ENCODE results near the gene TDG.

Gene TDG

GRCh38 chr12:103965590-103966504 lies at the start of gene TDG:
TDG (plus strand) TSS chr12:103965872; CDS start chr12:103966038, 166 bp downstream.
- peak; percentile 97 for DNase-seq (ENCODE audit: low read depth)

DNA sequence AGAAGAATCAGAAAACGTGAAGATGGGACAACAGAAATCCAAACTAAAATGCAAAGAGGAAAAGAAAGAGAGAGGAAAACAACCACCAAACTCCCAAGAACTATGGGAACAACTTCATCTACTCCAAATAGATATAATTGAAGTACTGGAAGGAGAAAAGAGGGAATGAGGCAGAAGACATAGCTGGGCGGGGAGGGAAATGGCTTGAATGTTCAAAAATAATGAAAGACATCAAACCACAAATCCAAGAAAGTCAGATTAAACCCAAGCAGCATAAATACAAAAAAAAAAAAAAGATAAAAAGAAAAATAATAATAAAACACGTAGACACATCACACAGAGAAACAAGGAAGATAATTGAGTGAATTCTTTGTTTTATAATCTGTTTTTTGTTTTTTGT lies 47.8 kb upstream of the TDG start:
- no peak for DNase-seq (ENCODE audit: low read depth)

DNA sequence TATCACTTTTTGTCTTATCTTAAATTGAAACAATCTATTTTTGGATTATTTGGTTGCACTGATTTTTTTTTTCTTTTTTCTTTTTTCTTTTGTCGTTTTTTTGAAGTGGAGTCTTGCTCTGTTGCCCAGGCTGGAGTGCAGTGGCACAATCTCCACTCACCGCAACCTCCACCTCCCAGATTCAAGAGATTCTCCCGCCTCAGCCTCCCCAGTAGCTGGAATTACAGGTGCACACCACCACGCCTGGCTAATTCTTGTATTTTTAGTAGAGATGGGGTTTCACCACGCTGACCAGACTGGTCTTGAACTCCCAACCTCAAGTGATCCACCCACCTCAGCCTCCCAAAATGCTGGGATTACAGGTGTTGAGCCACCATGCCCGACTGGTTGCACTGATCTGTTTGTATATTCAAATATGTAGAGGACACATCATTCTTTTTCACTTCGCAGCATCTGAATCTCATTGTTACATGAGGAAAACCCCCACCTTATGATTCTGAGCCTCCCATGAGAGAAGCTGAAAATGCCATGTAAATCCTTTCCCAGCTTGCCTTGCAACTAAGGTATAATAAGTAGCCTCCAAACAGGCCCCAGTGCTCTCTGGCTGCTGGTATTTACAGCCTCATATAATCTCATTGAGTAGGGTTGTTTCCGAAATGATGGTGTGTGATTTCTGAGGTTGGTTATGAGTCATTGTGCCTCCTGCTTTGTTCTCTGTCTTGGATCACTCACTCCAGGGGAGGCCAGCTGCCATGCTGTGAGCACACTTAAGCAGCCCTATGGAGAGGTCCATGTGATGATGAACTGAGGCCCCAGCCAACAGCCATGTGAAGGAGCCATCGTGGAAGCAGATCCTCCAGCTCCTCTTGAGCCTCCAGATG lies 40.7 kb upstream of the TDG start:
- DNase-seq (ENCODE audit: low read depth), result peak; percentile 48

GRCh38 chr12:103928682-103929045 lies 37.0 kb upstream of the TDG start:
- no peak for DNase-seq (ENCODE audit: low read depth)

- no peak for DNase-seq (ENCODE audit: low read depth)
Observed at GRCh38 chr12:103929046-103929783, 36.5 kb upstream of the TDG start.

GRCh38 chr12:103929784-103930033 lies 36.0 kb upstream of the TDG start:
- DNase-seq (ENCODE audit: low read depth), result no peak

- peak; percentile 100 for DNase-seq (ENCODE audit: low read depth)
Observed at GRCh38 chr12:103930034-103930786, 35.5 kb upstream of the TDG start, which contains the start of gene HSP90B1. HSP90B1 (plus strand) TSS chr12:103930410; CDS start chr12:103930516, 106 bp downstream.

GRCh38 chr12:103930787-103931735 lies 34.6 kb upstream of the TDG start:
- no peak for DNase-seq (ENCODE audit: low read depth)

DNA sequence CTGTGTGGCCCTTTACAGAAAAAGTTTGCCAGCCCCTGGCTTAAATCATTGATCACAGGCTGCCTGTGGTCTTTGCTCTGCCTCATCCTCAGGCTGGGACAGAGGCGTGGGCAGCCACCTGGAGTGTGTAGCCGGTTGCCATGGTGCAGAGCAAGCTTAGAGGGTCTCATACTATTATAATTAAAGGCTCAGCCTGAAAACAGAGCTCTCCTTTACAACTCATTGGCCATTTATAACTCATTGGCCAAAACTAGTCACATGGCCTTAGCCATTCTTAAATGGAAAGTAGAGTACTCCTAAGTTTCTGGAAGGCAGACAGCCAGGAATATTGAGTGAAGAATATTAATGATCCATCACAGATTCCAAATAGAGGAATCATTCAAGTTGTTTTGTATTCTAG lies 32.4 kb upstream of the TDG start:
- no peak for DNase-seq (ENCODE audit: low read depth)

- no peak for DNase-seq (ENCODE audit: low read depth)
Observed at GRCh38 chr12:103936679-103937078, 29.0 kb upstream of the TDG start.

DNA sequence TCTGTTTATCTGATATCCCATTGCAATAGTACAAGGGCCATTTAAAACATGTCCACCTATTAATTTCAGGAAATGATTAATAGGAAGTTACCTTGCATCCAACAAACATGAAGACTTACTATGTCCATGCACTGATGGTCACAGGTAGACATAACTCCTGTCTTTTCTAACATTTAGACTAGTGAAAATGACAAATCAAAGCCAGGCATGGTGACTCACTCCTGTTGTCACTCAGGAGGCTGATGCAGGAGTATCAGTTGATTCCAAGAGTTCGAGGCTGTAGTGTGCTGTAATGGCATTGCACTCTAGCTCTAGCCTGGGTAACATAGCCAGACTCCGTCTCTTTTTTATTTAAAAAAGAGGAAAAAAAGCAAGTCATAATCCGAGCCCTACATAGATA lies 20.7 kb upstream of the TDG start:
- no peak for DNase-seq (ENCODE audit: low read depth)

DNA sequence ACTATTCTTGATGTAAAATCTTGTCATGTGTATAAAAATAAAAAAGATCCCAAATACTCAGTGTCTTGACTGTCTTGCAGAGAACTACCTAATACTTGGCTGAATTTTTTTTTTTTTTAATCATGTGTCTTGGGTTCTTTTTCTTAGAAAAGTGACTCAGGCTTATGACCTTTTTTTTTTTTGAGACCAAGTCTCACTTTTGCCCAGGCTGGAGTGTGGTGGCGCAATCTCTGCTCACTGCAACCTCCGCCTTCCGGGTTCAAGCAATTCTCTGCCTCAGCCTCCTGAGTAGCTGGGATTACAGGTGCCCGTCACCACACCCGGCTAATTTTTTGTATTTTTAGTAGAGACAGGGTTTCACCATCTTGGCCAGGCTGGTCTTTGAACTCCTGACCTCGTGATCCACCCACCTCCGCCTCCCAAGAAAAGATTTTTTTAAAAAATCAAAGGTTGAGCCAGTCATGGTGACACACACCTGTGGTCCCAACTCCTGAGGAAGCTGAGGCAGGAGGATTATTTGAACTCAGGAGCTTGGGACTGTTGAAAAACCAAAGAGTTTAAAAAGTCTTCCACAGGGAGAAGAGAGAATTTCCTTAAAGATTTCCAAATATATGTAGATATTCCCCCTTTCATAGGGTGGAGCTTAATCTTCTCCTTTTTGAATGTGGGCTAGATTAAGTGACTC lies 17.7 kb upstream of the TDG start:
- no peak for DNase-seq (ENCODE audit: low read depth)

DNA sequence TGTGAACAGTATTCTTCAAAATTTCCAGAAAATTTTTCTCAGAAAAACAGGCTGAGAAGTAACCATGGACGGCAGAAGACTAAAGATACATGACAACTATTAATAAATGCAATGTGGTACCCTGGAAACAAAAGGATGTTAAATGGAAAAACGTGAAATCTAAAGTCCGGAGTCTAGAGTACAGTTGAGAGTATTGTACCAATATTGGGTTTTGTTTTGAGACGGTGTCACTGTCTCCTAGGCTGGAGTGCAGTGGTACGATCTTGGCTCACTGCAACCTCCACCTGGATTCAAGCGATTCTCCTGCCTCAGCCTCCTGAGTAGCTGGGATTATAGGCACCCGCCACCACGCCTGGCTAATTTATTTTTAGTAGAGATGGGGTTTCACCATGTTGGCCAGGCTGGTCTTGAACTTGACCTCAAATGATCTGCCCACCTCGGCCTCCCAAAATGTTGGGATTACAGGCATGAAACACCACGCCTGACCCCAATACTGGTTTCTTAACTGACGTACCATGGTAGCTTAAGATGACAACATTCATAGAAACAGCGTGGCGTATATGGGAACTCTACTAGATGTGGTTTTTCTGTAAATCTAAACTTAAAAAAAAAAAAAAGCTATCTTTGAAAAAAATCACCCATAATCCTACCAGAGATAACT lies 16.8 kb upstream of the TDG start:
- DNase-seq (ENCODE audit: low read depth), result no peak

DNA sequence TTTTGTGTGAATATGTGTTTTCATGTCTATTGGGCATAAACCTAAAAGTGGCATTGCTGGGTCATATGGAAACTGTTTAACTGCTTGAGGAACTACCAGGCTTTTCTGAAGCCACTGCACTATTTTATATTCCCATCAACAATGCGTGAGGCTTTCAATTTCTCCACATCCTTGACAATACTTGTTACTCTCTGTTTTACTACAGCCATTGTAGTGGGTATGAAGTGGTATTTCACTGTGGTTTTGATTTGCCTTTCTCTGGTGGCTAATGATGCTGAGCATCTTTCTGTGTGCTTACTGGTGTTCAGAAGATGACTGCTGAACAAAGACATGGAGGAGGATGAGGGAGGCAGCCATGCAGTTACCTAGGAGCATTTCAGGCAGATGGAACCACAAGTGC lies 13.2 kb upstream of the TDG start:
- DNase-seq (ENCODE audit: low read depth), result no peak

GRCh38 chr12:103955811-103956508 lies 9.7 kb upstream of the TDG start:
- no peak for DNase-seq (ENCODE audit: low read depth)

- DNase-seq (ENCODE audit: low read depth), result no peak
Observed at GRCh38 chr12:103956509-103957027, 9.1 kb upstream of the TDG start.

- no peak for DNase-seq (ENCODE audit: low read depth)
Observed at GRCh38 chr12:103957865-103958388, 7.7 kb upstream of the TDG start.

GRCh38 chr12:103958621-103959020 lies 7.1 kb upstream of the TDG start:
- DNase-seq (ENCODE audit: low read depth), result no peak

Measured in GM04504 (cell line).